Left ventricle myocardium inferior (tissue), 1 donor: Measurements from ENCODE around the gene CALCOCO1. TPM values are rescaled to one million over a fixed set of nuclear protein-coding genes. Genes with fewer than 3 reads are reported as not detected.

Experiments used
- DNase-seq: peaks from one replicate; pipeline ENCODE4 v3.0.0-alpha.2; 2020
- H3K27ac ChIP-seq: fragments of 200-600 bp; replicated peaks from 2 replicates; pipeline ENCODE4 v1.8.0; 2021
- H3K27me3 ChIP-seq: fragments of 200-600 bp; 2 replicates; pipeline ENCODE4 v1.8.0; 2021; ENCODE audit warnings: low read depth
- H3K36me3 ChIP-seq: fragments of 200-600 bp; 2 replicates; pipeline ENCODE4 v1.8.0; 2021
- H3K4me1 ChIP-seq: fragments of 200-600 bp; 2 replicates; pipeline ENCODE4 v1.8.0; 2021
- H3K4me3 ChIP-seq: fragments of 200-600 bp; 2 replicates; pipeline ENCODE4 v1.8.0; 2021; ENCODE audit warnings: mild to moderate bottlenecking, moderate library complexity
- H3K9me3 ChIP-seq: fragments of 200-600 bp; replicated peaks from 2 replicates; pipeline ENCODE4 v1.8.0; 2021
- CTCF ChIP-seq: fragments of 200-600 bp; IDR thresholded peaks from 2 replicates; pipeline ENCODE4 v1.8.0; 2021; ENCODE audit warnings: antibody characterized with exemption, mild to moderate bottlenecking, borderline replicate concordance
- intact Hi-C: fragments of 100-400 bp; cut with micrococcal nuclease; formaldehyde crosslinking; loops from one replicate; pipeline ENCODE4 v1.11.0; 2022
- total RNA-seq: library from RNA; stranded (reverse); fragmentation: NEBNext Ultra II Directional; extraction: Animal tissue kit (Norgen Biotek cat#: 25700); gene quantifications from one replicate; pipeline ENCODE4 v1.2.1, GENCODE V29; 2021
- donor health status: DM: no; HTN: yes; CAD: no; lungs with severe emphysema.

The CALCOCO1 gene
- total RNA-seq, 1 donor from 2014 or later: 201 TPM

- Histone ChIP-seq H3K9me3 (no peaks in the 10 kb centered on the region), H3K4me1 (peaks cover 68% of the 10 kb centered on the region), H3K36me3 (peaks cover 90% of the 10 kb centered on the region), H3K27ac (peak overlapping the region; percentile 18), H3K4me3 (no peak overlapping the region), H3K27me3 (no peaks in the 10 kb centered on the region)
- no peak for DNase-seq
- TF ChIP-seq CTCF: no peak
- intact Hi-C loops: loop anchor here (10.0 kb wide), 1 partner anchor 46 kb away; the partner anchor contains the start of gene ATF7
Observed at GRCh38 chr12:53670308-53670707, 56.9 kb downstream of the CALCOCO1 start.

GRCh38 chr12:53667080-53667479 lies 60.2 kb downstream of the CALCOCO1 start:
- Histone ChIP-seq H3K9me3 (no peaks in the 10 kb centered on the region), H3K4me1 (peaks cover 50% of the 10 kb centered on the region), H3K36me3 (peaks cover 93% of the 10 kb centered on the region), H3K27me3 (no peaks in the 10 kb centered on the region), H3K27ac (peak overlapping the region; percentile 52), H3K4me3 (no peak overlapping the region)
- no peak for DNase-seq
- intact Hi-C loops: no loop called here
- TF ChIP-seq CTCF: no peak

GRCh38 chr12:53664936-53665335 lies 62.3 kb downstream of the CALCOCO1 start:
- Histone ChIP-seq H3K27me3 (no peaks in the 10 kb centered on the region), H3K27ac (peak overlapping the region; percentile 14), H3K36me3 (peaks cover 71% of the 10 kb centered on the region), H3K4me3 (no peak overlapping the region), H3K4me1 (peaks cover 41% of the 10 kb centered on the region), H3K9me3 (no peaks in the 10 kb centered on the region)
- intact Hi-C loops: no loop called here
- no peak for TF ChIP-seq CTCF
- no peak for DNase-seq

GRCh38 chr12:53664191-53664590 lies 63.1 kb downstream of the CALCOCO1 start:
- Histone ChIP-seq H3K36me3 (peaks cover 64% of the 10 kb centered on the region), H3K27ac (peak overlapping the region; percentile 14), H3K4me1 (peaks cover 41% of the 10 kb centered on the region), H3K27me3 (no peaks in the 10 kb centered on the region), H3K9me3 (no peaks in the 10 kb centered on the region), H3K4me3 (no peak overlapping the region)
- DNase-seq: no peak
- intact Hi-C loops: no loop called here
- no peak for TF ChIP-seq CTCF

- Histone ChIP-seq H3K4me1 (peaks cover 42% of the 10 kb centered on the region), H3K4me3 (peak overlapping the region; percentile 46), H3K27me3 (no peaks in the 10 kb centered on the region), H3K36me3 (peaks cover 22% of the 10 kb centered on the region), H3K27ac (peak overlapping the region; percentile 91), H3K9me3 (no peaks in the 10 kb centered on the region)
- no peak for TF ChIP-seq CTCF
- no peak for DNase-seq
- intact Hi-C loops: no loop called here
Observed at GRCh38 chr12:53660041-53660440, 67.2 kb downstream of the CALCOCO1 start.

GRCh38 chr12:53659571-53659981 lies 67.7 kb downstream of the CALCOCO1 start:
- Histone ChIP-seq H3K9me3 (no peaks in the 10 kb centered on the region), H3K4me1 (peaks cover 37% of the 10 kb centered on the region), H3K4me3 (peak overlapping the region; percentile 46), H3K36me3 (peaks cover 18% of the 10 kb centered on the region), H3K27ac (peak overlapping the region; percentile 91), H3K27me3 (no peaks in the 10 kb centered on the region)
- intact Hi-C loops: no loop called here
- no peak for DNase-seq
- no peak for TF ChIP-seq CTCF
